ENCODE measurements around the gene SPECC1. TPM values are rescaled to one million over a fixed set of nuclear protein-coding genes. Genes with fewer than 3 reads are reported as not detected.

Gene SPECC1
- total RNA-seq, 1 experiment from 2014 or later: 128 TPM

DNA sequence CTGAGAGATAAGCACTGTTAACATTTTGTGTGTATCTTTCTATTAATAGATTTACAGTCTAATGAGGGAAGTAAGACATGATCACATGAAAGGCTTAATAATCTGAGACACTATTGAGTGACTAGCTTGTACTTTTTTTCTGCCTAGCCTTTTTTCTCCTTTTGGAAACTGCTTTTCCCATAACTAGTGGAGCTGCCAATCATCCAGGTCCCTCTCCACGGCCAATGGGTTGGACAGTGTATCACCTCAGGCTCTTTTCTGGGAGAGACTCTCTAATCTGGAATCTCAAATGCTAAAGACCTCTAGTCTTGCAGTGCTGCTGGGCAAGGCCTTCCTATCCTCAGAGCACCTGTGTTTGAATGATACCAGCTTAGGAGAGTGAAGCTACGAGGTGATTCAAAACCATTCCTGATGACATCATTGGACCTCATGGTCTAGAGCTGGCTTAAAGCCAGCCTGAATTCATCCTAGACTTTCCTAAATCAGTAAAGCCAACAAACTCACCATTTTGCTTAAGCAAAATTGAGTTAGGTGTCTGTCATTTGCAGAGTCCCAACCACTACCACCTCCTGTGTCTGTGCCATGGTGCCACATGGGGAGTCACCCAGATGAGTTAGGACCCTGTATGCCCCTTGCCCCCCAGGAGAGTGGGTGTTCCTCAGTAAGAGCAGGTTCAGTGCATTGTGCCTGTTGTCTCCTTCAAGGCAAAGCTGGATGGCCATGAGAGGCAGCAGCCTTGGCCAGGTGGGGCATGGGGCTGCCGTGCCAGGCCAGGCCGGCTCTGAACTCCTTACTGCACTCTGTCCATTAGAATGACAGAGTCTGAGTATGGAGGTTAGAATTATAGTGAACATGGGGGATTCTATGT is 62.9 kb downstream of the SPECC1 start:
- intact Hi-C loops (cut with micrococcal nuclease; ENCODE audit: unreplicated experiment): no loop called here
- H3K36me3 ChIP-seq (ENCODE audit: low read depth): no peaks in the 10 kb centered on the region
- no peaks in the 10 kb centered on the region for H3K9me2 ChIP-seq (ENCODE audit: insufficient read depth)
- no peaks in the 10 kb centered on the region for H4K20me1 ChIP-seq (ENCODE audit: insufficient read depth)
- TF ChIP-seq, protein P1, sequence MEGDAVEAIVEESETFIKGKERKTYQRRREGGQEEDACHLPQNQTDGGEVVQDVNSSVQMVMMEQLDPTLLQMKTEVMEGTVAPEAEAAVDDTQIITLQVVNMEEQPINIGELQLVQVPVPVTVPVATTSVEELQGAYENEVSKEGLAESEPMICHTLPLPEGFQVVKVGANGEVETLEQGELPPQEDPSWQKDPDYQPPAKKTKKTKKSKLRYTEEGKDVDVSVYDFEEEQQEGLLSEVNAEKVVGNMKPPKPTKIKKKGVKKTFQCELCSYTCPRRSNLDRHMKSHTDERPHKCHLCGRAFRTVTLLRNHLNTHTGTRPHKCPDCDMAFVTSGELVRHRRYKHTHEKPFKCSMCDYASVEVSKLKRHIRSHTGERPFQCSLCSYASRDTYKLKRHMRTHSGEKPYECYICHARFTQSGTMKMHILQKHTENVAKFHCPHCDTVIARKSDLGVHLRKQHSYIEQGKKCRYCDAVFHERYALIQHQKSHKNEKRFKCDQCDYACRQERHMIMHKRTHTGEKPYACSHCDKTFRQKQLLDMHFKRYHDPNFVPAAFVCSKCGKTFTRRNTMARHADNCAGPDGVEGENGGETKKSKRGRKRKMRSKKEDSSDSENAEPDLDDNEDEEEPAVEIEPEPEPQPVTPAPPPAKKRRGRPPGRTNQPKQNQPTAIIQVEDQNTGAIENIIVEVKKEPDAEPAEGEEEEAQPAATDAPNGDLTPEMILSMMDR (conservative IDR thresholded peaks at IDR 0.05): no peak
- no peak for TF ChIP-seq EZH2 (IDR thresholded peaks at IDR 0.05; ENCODE audit: low read depth)
- H3K4me2 ChIP-seq: no peak overlapping the region
- peaks cover 4% of the 10 kb centered on the region for H3K4me1 ChIP-seq (replicated peaks; ENCODE audit: insufficient read depth)
- BruUV-seq (replicated peaks): no TSS peak
- DNase-seq: no peak
- H3F3A ChIP-seq (ENCODE audit: insufficient read depth, low read depth): peaks cover 3% of the 10 kb centered on the region
- H3K27me3 ChIP-seq (ENCODE audit: insufficient read depth, low read depth): no peaks in the 10 kb centered on the region
- ChIA-PET CTCF (no interaction called here), POLR2A (ENCODE audit: unreplicated experiment) (no interaction called here)
- H3K4me3 ChIP-seq: no peak overlapping the region
- no peak overlapping the region for H2AFZ ChIP-seq
- H3K79me2 ChIP-seq (ENCODE audit: low read depth): no peaks in the 10 kb centered on the region
- no peaks in the 10 kb centered on the region for H3K9me3 ChIP-seq (ENCODE audit: insufficient read depth, low read depth)
- no peak overlapping the region for H3K27ac ChIP-seq

DNA sequence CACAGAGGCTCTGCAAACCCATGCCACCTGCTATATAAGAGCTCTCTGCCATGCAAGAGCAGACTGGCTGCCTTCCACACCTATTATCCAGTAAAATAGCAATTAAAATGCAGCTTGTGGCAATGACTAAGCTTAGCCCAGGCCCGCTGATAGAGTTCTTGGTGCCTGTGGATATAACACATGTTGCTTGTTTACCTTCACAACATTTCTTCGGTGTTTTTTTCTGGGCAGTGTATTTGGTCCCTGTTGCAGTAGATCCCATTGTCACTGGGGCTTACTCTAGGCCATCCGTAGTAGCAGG is 63.5 kb downstream of the SPECC1 start:
- no peaks in the 10 kb centered on the region for H4K20me1 ChIP-seq (ENCODE audit: insufficient read depth)
- H3K4me1 ChIP-seq (replicated peaks; ENCODE audit: insufficient read depth): no peaks in the 10 kb centered on the region
- no peak for DNase-seq
- H3F3A ChIP-seq (ENCODE audit: insufficient read depth, low read depth): no peaks in the 10 kb centered on the region
- no peaks in the 10 kb centered on the region for H3K27me3 ChIP-seq (ENCODE audit: insufficient read depth, low read depth)
- no TSS peak for BruUV-seq (replicated peaks)
- H3K79me2 ChIP-seq (ENCODE audit: low read depth): no peaks in the 10 kb centered on the region
- no peaks in the 10 kb centered on the region for H3K9me2 ChIP-seq (ENCODE audit: insufficient read depth)
- H3K4me2 ChIP-seq: no peak overlapping the region
- no peaks in the 10 kb centered on the region for H3K9me3 ChIP-seq (ENCODE audit: insufficient read depth, low read depth)
- H3K4me3 ChIP-seq: no peak overlapping the region
- H3K27ac ChIP-seq: no peak overlapping the region
- ChIA-PET CTCF (no interaction called here), POLR2A (ENCODE audit: unreplicated experiment) (no interaction called here)
- intact Hi-C loops (cut with micrococcal nuclease; ENCODE audit: unreplicated experiment): no loop called here
- H2AFZ ChIP-seq: no peak overlapping the region
- TF ChIP-seq EZH2 (IDR thresholded peaks at IDR 0.05; ENCODE audit: low read depth): no peak
- TF ChIP-seq, protein P1 (conservative IDR thresholded peaks at IDR 0.05): no peak
- no peaks in the 10 kb centered on the region for H3K36me3 ChIP-seq (ENCODE audit: low read depth)

DNA sequence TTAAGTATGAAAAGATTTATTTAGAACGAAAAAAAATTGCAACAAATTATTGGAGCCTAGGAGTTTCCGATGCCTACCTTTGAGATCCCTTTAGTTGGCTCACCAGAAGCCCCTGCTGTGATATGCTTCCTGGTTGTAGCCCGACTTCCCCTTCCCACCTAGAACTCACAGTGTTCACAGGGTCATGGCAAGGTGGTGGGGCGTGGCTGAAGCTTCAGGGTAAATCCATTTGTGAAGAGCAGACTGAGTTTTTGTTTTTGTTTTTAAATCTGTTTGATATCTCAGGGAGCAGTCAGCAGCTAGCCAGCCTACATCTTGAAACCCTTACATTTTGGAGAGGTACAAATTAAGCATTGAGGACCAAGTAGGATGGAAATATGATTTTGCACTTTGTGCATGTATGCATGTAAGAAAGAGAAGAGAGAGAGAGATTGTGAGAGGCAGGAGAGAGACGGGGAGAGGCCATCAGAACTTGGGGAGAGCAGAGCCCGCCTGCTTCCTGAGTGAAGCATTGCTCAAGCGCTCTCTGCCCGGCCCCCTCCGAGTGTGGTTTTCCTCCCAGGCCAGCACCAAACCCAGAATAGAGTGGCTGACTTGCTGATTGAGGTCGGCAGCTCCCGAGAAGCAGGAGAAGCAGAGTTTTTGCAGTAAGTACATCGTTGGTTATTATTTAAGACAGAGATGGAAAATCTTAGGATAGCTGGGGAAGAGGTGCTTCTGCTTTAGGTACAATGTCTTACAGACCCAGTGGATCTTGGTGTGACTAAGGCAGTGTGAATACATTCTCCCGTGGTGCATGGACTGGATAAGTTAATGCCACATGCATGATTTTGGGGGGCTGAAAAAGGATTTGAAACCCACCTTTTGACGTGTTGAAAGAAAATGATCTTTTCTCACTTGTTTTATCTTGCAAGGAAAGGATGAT is 64.2 kb downstream of the SPECC1 start:
- H3K27me3 ChIP-seq (ENCODE audit: insufficient read depth, low read depth): no peaks in the 10 kb centered on the region
- POLR2A ChIA-PET (ENCODE audit: unreplicated experiment): no interaction called here
- intact Hi-C loops (cut with micrococcal nuclease; ENCODE audit: unreplicated experiment): no loop called here

More for the DNA sequence above, 64.2 kb downstream of the SPECC1 start:
- BruUV-seq (replicated peaks): no TSS peak
- DNase-seq: no peak
- Histone ChIP-seq H3K36me3 (ENCODE audit: low read depth) (no peaks in the 10 kb centered on the region), H3K4me2 (no peak overlapping the region), H3K79me2 (ENCODE audit: low read depth) (no peaks in the 10 kb centered on the region), H2AFZ (no peak overlapping the region), H3K9me2 (ENCODE audit: insufficient read depth) (no peaks in the 10 kb centered on the region), H4K20me1 (ENCODE audit: insufficient read depth) (no peaks in the 10 kb centered on the region), H3F3A (ENCODE audit: insufficient read depth, low read depth) (no peaks in the 10 kb centered on the region), H3K4me3 (no peak overlapping the region), H3K4me1 (replicated peaks; ENCODE audit: insufficient read depth) (no peaks in the 10 kb centered on the region), H3K27ac (no peak overlapping the region), H3K9me3 (ENCODE audit: insufficient read depth, low read depth) (no peaks in the 10 kb centered on the region)
- TF ChIP-seq, protein P1 (conservative IDR thresholded peaks at IDR 0.05): no peak
- CTCF ChIA-PET: interaction anchor here (0.6 kb wide), 1 partner anchor 88 kb away, joined by 3 read pairs; no protein-coding TSS in a partner anchor

Measured in PC-9 (cell line).